Sigmoid colon (tissue), 3 donors: ENCODE measurements around the gene XRRA1.

Source experiments
- POLR2A ChIP-seq, 2 donors: fragments of 450-650 bp; IDR thresholded peaks; one replicate each; pipeline ENCODE4 v1.6.1; 2016; ENCODE audit warnings: antibody characterized with exemption in 2 of 2, mild to moderate bottlenecking in 2 of 2, moderate library complexity in 2 of 2
- TF ChIP-seq, protein P1 (sequence below), 4 experiments: fragments of 450-650 bp in 3 of 4; fragments of 200-600 bp in 1 of 4; IDR thresholded peaks; one replicate each; pipeline ENCODE4 v1.5.1; 2016 to 2019; ENCODE audit warnings: antibody characterized with exemption in 4 of 4, mild to moderate bottlenecking in 3 of 4, moderate library complexity in 2 of 4

DNA sequence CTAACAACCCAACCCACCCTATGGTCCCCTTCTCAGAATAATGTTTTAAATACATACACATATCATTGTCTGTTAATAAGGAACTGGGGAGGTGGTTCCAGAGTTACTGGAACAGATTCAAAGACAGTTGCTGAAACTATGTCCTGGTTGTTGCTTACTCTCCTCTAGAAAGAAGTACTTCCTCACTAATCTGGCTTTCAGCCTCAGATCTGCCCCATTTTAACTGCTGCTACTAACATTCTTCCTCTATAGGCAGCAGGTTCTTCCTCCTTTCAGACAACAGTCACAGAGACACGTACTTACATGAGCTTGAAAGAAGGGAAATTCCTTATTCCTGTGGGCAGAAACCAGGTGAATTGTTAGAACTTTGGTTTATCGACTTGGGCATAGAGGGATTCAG is 31.7 kb upstream of the XRRA1 start:
- TF ChIP-seq POLR2A (IDR thresholded peaks at IDR 0.05) = no peak
- TF ChIP-seq, protein P1, sequence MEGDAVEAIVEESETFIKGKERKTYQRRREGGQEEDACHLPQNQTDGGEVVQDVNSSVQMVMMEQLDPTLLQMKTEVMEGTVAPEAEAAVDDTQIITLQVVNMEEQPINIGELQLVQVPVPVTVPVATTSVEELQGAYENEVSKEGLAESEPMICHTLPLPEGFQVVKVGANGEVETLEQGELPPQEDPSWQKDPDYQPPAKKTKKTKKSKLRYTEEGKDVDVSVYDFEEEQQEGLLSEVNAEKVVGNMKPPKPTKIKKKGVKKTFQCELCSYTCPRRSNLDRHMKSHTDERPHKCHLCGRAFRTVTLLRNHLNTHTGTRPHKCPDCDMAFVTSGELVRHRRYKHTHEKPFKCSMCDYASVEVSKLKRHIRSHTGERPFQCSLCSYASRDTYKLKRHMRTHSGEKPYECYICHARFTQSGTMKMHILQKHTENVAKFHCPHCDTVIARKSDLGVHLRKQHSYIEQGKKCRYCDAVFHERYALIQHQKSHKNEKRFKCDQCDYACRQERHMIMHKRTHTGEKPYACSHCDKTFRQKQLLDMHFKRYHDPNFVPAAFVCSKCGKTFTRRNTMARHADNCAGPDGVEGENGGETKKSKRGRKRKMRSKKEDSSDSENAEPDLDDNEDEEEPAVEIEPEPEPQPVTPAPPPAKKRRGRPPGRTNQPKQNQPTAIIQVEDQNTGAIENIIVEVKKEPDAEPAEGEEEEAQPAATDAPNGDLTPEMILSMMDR (IDR thresholded peaks at IDR 0.05) = no peak
